IMR-90 (cell line): ENCODE data around the gene FMNL3. TPM values are rescaled to one million over a fixed set of nuclear protein-coding genes. Genes with fewer than 3 reads are reported as not detected.
A peak's percentile ranks its signal among the peaks of the same experiment; 100 is the strongest.

ENCODE experiments used
- ATAC-seq: fragments of 200-7000 bp; cut with Tn5 transposase; 2 replicates; pipeline ENCODE4 v1.9.1; 2020; ENCODE audit warnings: low read depth, mild to moderate bottlenecking, moderate library complexity
- BruUV-seq: library from RNA; stranded (reverse); fragments of 400-500 nt; replicated peaks from 2 replicates; lab custom pipeline; 2021; lab: Mats Ljungman, UMichigan
- CTCF ChIA-PET: fragments of 300-600 bp; formaldehyde crosslinking; extraction: SDS; loops from one replicate; lab custom pipeline; 2021; ENCODE audit warnings: antibody characterized with exemption; lab: Yijun Ruan, JAX
- POLR2A ChIA-PET: fragments of 300-600 bp; sonication (Branson Sonifier 250); formaldehyde crosslinking; loops from one replicate; lab custom pipeline; 2022; ENCODE audit warnings: antibody characterized with exemption; ENCODE audit not compliant: unreplicated experiment; lab: Charles Lee
- DNase-seq: peaks from one replicate; pipeline ENCODE4 v3.0.0; 2013
- H2AFZ ChIP-seq: replicated peaks from 2 replicates; pipeline ENCODE3; 2013; ENCODE audit warnings: low read length, mild to moderate bottlenecking; ENCODE audit not compliant: poor library complexity
- H2AK5ac ChIP-seq: 2 replicates; pipeline ENCODE4 v1.6.1; 2013; ENCODE audit warnings: low read depth, low read length, inconsistent platforms
- H2AK9ac ChIP-seq: replicated peaks from 2 replicates; pipeline ENCODE3; 2013; ENCODE audit warnings: mild to moderate bottlenecking, low read depth, low read length, moderate library complexity; ENCODE audit not compliant: poor library complexity
- H2BK120ac ChIP-seq: 2 replicates; pipeline ENCODE4 v1.6.1; 2013; ENCODE audit warnings: low read depth, low read length, inconsistent platforms
- H2BK15ac ChIP-seq: 3 replicates; pipeline ENCODE4 v1.6.1; 2013; ENCODE audit warnings: low read depth, low read length, inconsistent platforms
- H2BK20ac ChIP-seq: 2 replicates; pipeline ENCODE4 v1.6.1; 2013; ENCODE audit warnings: low read depth, mild to moderate bottlenecking, inconsistent platforms, low read length, moderate library complexity
- H2BK5ac ChIP-seq: 2 replicates; pipeline ENCODE4 v1.6.1; 2013; ENCODE audit warnings: mild to moderate bottlenecking, low read depth, low read length, inconsistent platforms; ENCODE audit not compliant: poor library complexity, severe bottlenecking
- H3K14ac ChIP-seq: replicated peaks from 2 replicates; pipeline ENCODE4 v1.6.1; 2013; ENCODE audit warnings: low read depth, low read length, inconsistent platforms
- H3K18ac ChIP-seq: 2 replicates; pipeline ENCODE4 v1.6.1; 2013; ENCODE audit warnings: low read depth, low read length, control low read depth
- H3K23ac ChIP-seq: 2 replicates; pipeline ENCODE4 v1.6.1; 2013; ENCODE audit warnings: low read depth, low read length, inconsistent platforms
- H3K27ac ChIP-seq: 2 replicates; pipeline ENCODE4 v1.5.1; 2013; ENCODE audit warnings: mild to moderate bottlenecking, control low read depth, low read length; ENCODE audit not compliant: insufficient read depth
- H3K27me3 ChIP-seq: 2 replicates; pipeline ENCODE4 v1.6.1; 2013; ENCODE audit warnings: low read length; ENCODE audit not compliant: control insufficient read depth, insufficient read depth
- H3K36me3 ChIP-seq: 2 replicates; pipeline ENCODE4 v1.6.1; 2013; ENCODE audit warnings: low read length, mixed read lengths; ENCODE audit not compliant: control insufficient read depth, insufficient read depth
- H3K4ac ChIP-seq: 2 replicates; pipeline ENCODE4 v1.6.1; 2013; ENCODE audit warnings: low read depth, low read length, inconsistent platforms
- H3K4me1 ChIP-seq: 2 replicates; pipeline ENCODE4 v1.6.1; 2013; ENCODE audit warnings: low read length, mixed read lengths; ENCODE audit not compliant: control insufficient read depth, insufficient read depth
- H3K4me2 ChIP-seq: 2 replicates; pipeline ENCODE4 v1.6.1; 2013; ENCODE audit warnings: low read depth, mild to moderate bottlenecking, control low read depth, low read length, moderate library complexity
- H3K4me3 ChIP-seq: 2 replicates; pipeline ENCODE4 v1.5.1; 2013; ENCODE audit warnings: low read depth, mild to moderate bottlenecking, control low read depth, low read length, moderate library complexity; ENCODE audit not compliant: insufficient read depth
- H3K56ac ChIP-seq: 2 replicates; pipeline ENCODE4 v1.6.1; 2013; ENCODE audit warnings: low read length, inconsistent platforms; ENCODE audit not compliant: insufficient read depth; ENCODE audit errors: extremely low read depth
- H3K79me1 ChIP-seq, 2 experiments: 2 replicates each; pipeline ENCODE4 v1.6.1; 2013; ENCODE audit warnings: low read length in 2 of 2, inconsistent platforms in 1 of 2, low read depth in 1 of 2
- H3K9ac ChIP-seq: 2 replicates; pipeline ENCODE4 v1.6.1; 2013; ENCODE audit warnings: low read depth, low read length, control low read depth
- H3K9me1 ChIP-seq: 2 replicates; pipeline ENCODE4 v1.6.1; 2013; ENCODE audit warnings: low read length, inconsistent platforms; ENCODE audit not compliant: insufficient read depth
- H3K9me3 ChIP-seq: 2 replicates; pipeline ENCODE4 v1.6.1; 2013; ENCODE audit warnings: low read length; ENCODE audit not compliant: control insufficient read depth, insufficient read depth
- H4K20me1 ChIP-seq: 2 replicates; pipeline ENCODE4 v1.6.1; 2013; ENCODE audit warnings: low read length, inconsistent platforms; ENCODE audit not compliant: insufficient read depth
- H4K5ac ChIP-seq: 2 replicates; pipeline ENCODE4 v1.6.1; 2013; ENCODE audit warnings: mild to moderate bottlenecking, low read depth, low read length, control low read depth
- H4K8ac ChIP-seq, 2 experiments: 2 replicates each; pipeline ENCODE4 v1.6.1; 2013; ENCODE audit warnings: low read depth in 2 of 2, low read length in 2 of 2, control low read depth in 1 of 2, inconsistent platforms in 1 of 2
- H4K91ac ChIP-seq: 2 replicates; pipeline ENCODE4 v1.6.1; 2013; ENCODE audit warnings: low read depth, low read length, inconsistent platforms; ENCODE audit not compliant: insufficient read depth
- CHD1 ChIP-seq: IDR thresholded peaks from 2 replicates; pipeline ENCODE4 v1.6.1; 2012; ENCODE audit warnings: low read depth, low read length, improper control_type of control experiment
- MAFK ChIP-seq: IDR thresholded peaks from 2 replicates; pipeline ENCODE4 v1.6.1; 2012; ENCODE audit warnings: low read depth, low read length, improper control_type of control experiment
- NFE2L2 ChIP-seq: fragments of 150-350 bp; IDR thresholded peaks from 2 replicates; pipeline ENCODE4 v1.6.1; 2016; ENCODE audit warnings: low read depth, mild to moderate bottlenecking, low read length
- RFX5 ChIP-seq: IDR thresholded peaks from 2 replicates; pipeline ENCODE4 v1.8.0; 2012; ENCODE audit warnings: low read depth, mild to moderate bottlenecking, low read length, moderate library complexity
- USF2 ChIP-seq: fragments of 150-350 bp; IDR thresholded peaks from 2 replicates; pipeline ENCODE4 v1.6.1; 2017; ENCODE audit warnings: mild to moderate bottlenecking, antibody characterized with exemption, low read length, low read depth
- WGBS, 2 experiments: methylation state at CpG; one replicate each; pipeline versions ENCODE4 v1.1.5 to v1.1.7; 2013; ENCODE audit warnings: missing lambda C conversion rate in 2 of 2; ENCODE audit not compliant: insufficient read length in 1 of 2; ENCODE audit errors: extremely low coverage in 2 of 2; 5-methylcytosine and 5-hydroxymethylcytosine counted together
- dilution Hi-C: fragments of 300-500 bp; cut with HindIII; formaldehyde crosslinking; loops from one replicate; pipeline ENCODE4 v1.14.3; 2018; ENCODE audit warnings: low sequenced_read_pairs; ENCODE audit not compliant: unreplicated experiment
- in situ Hi-C: fragments of 300-500 bp; cut with MboI; formaldehyde crosslinking; loops from 3 replicates; pipeline ENCODE4 v1.14.3; 2019; ENCODE audit warnings: low sequenced_read_pairs, inconsistent platforms, mixed read lengths
- intact Hi-C: fragments of 100-400 bp; cut with micrococcal nuclease; formaldehyde crosslinking; loops from 2 replicates; pipeline ENCODE4 v1.10.0; 2022
- polyA plus RNA-seq, 3 experiments: library from polyadenylated mRNA; depleted of rRNA; stranded (reverse); fragments of >200 nt; gene quantifications; 2 replicates each; pipeline ENCODE4 v1.2.3, GENCODE V29; 2012; ENCODE audit warnings: low replicate concordance in 1 of 3
- total RNA-seq: library from RNA; depleted of rRNA; stranded (reverse); fragments of >200 nt; gene quantifications from 2 replicates; pipeline ENCODE4 v1.2.3, GENCODE V29; 2012

The FMNL3 gene
- total and polyA plus RNA-seq, 2 of the 4 experiments (the other 2 are of a cell fraction): 16.3 to 36.4 TPM

DNA sequence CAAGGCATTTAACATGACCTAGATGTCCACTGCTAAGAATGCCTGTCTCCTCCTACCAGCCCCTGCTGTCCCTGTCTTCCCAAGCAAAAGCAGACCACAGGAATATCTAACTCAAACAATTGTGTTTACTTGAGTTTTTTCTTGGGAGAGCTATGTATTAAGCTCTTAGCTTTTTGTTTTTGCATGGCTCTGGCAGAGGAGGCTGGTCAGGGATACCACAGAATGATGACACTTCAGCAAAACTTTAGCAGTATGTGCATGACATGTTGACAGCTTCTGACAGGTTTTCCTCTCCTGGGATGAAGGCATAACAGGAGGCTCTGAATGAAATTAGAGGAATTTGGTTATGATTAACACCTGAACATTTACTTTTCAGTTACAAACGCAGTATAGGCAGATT, 41.1 kb upstream of the FMNL3 start:
- intact Hi-C loops: no loop called here
- Histone ChIP-seq H4K8ac (no peak overlapping the region), H2AK5ac (no peak overlapping the region), H2AK9ac (no peak overlapping the region), H3K9me3 (no peaks in the 10 kb centered on the region), H3K36me3 (peaks cover 8% of the 10 kb centered on the region), H3K27ac (no peak overlapping the region), H3K9ac (no peak overlapping the region), H2BK120ac (no peak overlapping the region), H3K4me3 (no peak overlapping the region), H2AFZ (no peak overlapping the region), H3K56ac (no peak overlapping the region), H2BK15ac (no peak overlapping the region), H2BK5ac (peak overlapping the region; percentile 60), H3K4me1 (peaks cover 12% of the 10 kb centered on the region), H3K79me1 (peaks cover 0 to 50% of the 10 kb centered on the region in 2 experiments; a peak in 2 of 4 replicates), H4K20me1 (peaks cover 98% of the 10 kb centered on the region), H3K4me2 (no peak overlapping the region), H3K23ac (no peak overlapping the region), H3K18ac (no peak overlapping the region), H4K91ac (no peak overlapping the region), H4K5ac (no peak overlapping the region), H3K27me3 (no peaks in the 10 kb centered on the region), H3K4ac (no peak overlapping the region), H2BK20ac (no peak overlapping the region), H3K9me1 (peaks cover 25% of the 10 kb centered on the region), H3K14ac (no peak overlapping the region)
- POLR2A ChIA-PET: interaction anchor here (0.6 kb wide), 1 partner anchor 127 kb away, joined by 3 read pairs; no protein-coding TSS in a partner anchor
- ATAC-seq (peak; percentile 80), DNase-seq (peak; percentile 42)
- WGBS, 2 experiments: no CpG with 5 or more reads among the region's 1 CpG
- dilution Hi-C loops: no loop called here
- CTCF ChIA-PET: no interaction called here
- no TSS peak for BruUV-seq
- in situ Hi-C loops: no loop called here
- TF ChIP-seq RFX5 (no peak), USF2 (no peak), CHD1 (no peak), MAFK (peak; percentile 17; the same call in 1 of the 2 replicates), NFE2L2 (no peak)
